CD14-positive monocyte (primary cell): ENCODE data around the gene ZNF710. TPM values are rescaled to one million over a fixed set of nuclear protein-coding genes. Genes with fewer than 3 reads are reported as not detected.

Experiments
- DNase-seq, 3 donors: peaks; one replicate each; pipeline ENCODE4 v3.0.0-alpha.2; 2011 to 2022
- H2AFZ ChIP-seq: 2 replicates; pipeline ENCODE4 v1.6.0; 2012; ENCODE audit warnings: mild to moderate bottlenecking, low read depth, low read length, inconsistent platforms; ENCODE audit not compliant: insufficient read depth, poor library complexity, severe bottlenecking
- H3K27ac ChIP-seq, 2 donors: 1 replicate in 1 of 2; 2 replicates in 1 of 2; pipeline ENCODE4 v1.5.1; 2012 to 2013; ENCODE audit warnings: low read length in 2 of 2, control low read depth in 1 of 2, inconsistent platforms in 1 of 2, low read depth in 1 of 2, mild to moderate bottlenecking in 1 of 2
- H3K27me3 ChIP-seq, 2 donors: one replicate each; pipeline versions ENCODE4 v1.6.0 to v1.6.1; 2011 to 2013; ENCODE audit warnings: low read length in 2 of 2; ENCODE audit not compliant: control insufficient read depth in 2 of 2, insufficient read depth in 2 of 2
- H3K36me3 ChIP-seq, 2 donors: replicated peaks in 1 of 2; 1 replicate in 1 of 2; 2 replicates in 1 of 2; pipeline versions ENCODE4 v1.5.1 to v1.6.1; 2012 to 2013; ENCODE audit warnings: low read length in 2 of 2, control low read depth in 1 of 2, inconsistent platforms in 1 of 2, mild to moderate bottlenecking in 1 of 2; ENCODE audit not compliant: insufficient read depth in 2 of 2, control insufficient read depth in 1 of 2
- H3K4me1 ChIP-seq, 2 donors: 1 replicate in 1 of 2; 2 replicates in 1 of 2; pipeline versions ENCODE4 v1.5.1 to v1.6.1; 2012 to 2013; ENCODE audit warnings: low read length in 2 of 2, control low read depth in 1 of 2, inconsistent platforms in 1 of 2, mild to moderate bottlenecking in 1 of 2, moderate library complexity in 1 of 2; ENCODE audit not compliant: insufficient read depth in 2 of 2, control insufficient read depth in 1 of 2
- H3K4me2 ChIP-seq: replicated peaks from 2 replicates; pipeline ENCODE3; 2012; ENCODE audit warnings: low read length, moderate library complexity, mild to moderate bottlenecking; ENCODE audit not compliant: poor library complexity, severe bottlenecking; ENCODE audit errors: extremely low read depth
- H3K4me3 ChIP-seq, 3 experiments: fragments of 200-600 bp in 1 of 3; sonication (generic) in 1 of 3; replicated peaks in 1 of 3; 1 replicate in 2 of 3; 2 replicates in 1 of 3; pipeline ENCODE4 v1.5.1; 2011 to 2013; ENCODE audit warnings: low read length in 3 of 3, mild to moderate bottlenecking in 3 of 3, control low read depth in 2 of 3, low read depth in 2 of 3, inconsistent platforms in 1 of 3, moderate library complexity in 1 of 3
- H3K79me2 ChIP-seq: 2 replicates; pipeline ENCODE4 v1.6.0; 2012; ENCODE audit warnings: mild to moderate bottlenecking, control low read depth, inconsistent platforms, low read length, moderate library complexity; ENCODE audit not compliant: insufficient read depth
- H3K9ac ChIP-seq: 2 replicates; pipeline ENCODE4 v1.6.0; 2017; ENCODE audit warnings: low read length, mild to moderate bottlenecking; ENCODE audit not compliant: insufficient read depth, poor library complexity, severe bottlenecking
- H3K9me3 ChIP-seq, 2 donors: replicated peaks in 1 of 2; 1 replicate in 1 of 2; 2 replicates in 1 of 2; pipeline versions ENCODE4 v1.5.1 to v1.6.1; 2012 to 2013; ENCODE audit warnings: low read length in 2 of 2, control low read depth in 1 of 2; ENCODE audit not compliant: control insufficient read depth in 1 of 2, insufficient read depth in 1 of 2
- H4K20me1 ChIP-seq: 2 replicates; pipeline ENCODE4 v1.6.0; 2012; ENCODE audit warnings: mild to moderate bottlenecking, low read length, control low read depth, moderate library complexity; ENCODE audit not compliant: insufficient read depth
- H3K27ac Mint-ChIP-seq, 7 donors: one replicate each; pipeline ENCODE4 v1.8.0; 2020; ENCODE audit warnings: mild to moderate bottlenecking in 7 of 7, mixed read lengths in 7 of 7, moderate library complexity in 6 of 7, inconsistent platforms in 2 of 7
- H3K27me3 Mint-ChIP-seq, 3 donors: one replicate each; pipeline ENCODE4 v1.8.0; 2021 to 2022; ENCODE audit warnings: low read depth in 3 of 3, mild to moderate bottlenecking in 3 of 3, mixed read lengths in 3 of 3, moderate library complexity in 3 of 3, inconsistent platforms in 1 of 3
- H3K36me3 Mint-ChIP-seq, 2 donors: one replicate each; pipeline ENCODE4 v1.8.0; 2020; ENCODE audit warnings: mixed read lengths in 2 of 2, inconsistent platforms in 1 of 2, mild to moderate bottlenecking in 1 of 2
- H3K4me1 Mint-ChIP-seq: one replicate; pipeline ENCODE4 v1.8.0; 2020; ENCODE audit warnings: mild to moderate bottlenecking, mixed read lengths
- H3K4me3 Mint-ChIP-seq, 2 donors: one replicate each; pipeline ENCODE4 v1.8.0; 2020; ENCODE audit warnings: mild to moderate bottlenecking in 2 of 2, mixed read lengths in 2 of 2, moderate library complexity in 1 of 2
- H3K9me3 Mint-ChIP-seq, 7 donors: one replicate each; pipeline ENCODE4 v1.8.0; 2020 to 2022; ENCODE audit warnings: mixed read lengths in 7 of 7, mild to moderate bottlenecking in 6 of 7, moderate library complexity in 6 of 7, inconsistent platforms in 2 of 7
- WGBS: methylation state at CpG from one replicate; pipeline ENCODE4 v1.1.5; 2013; ENCODE audit warnings: missing lambda C conversion rate; ENCODE audit not compliant: insufficient coverage; 5-methylcytosine and 5-hydroxymethylcytosine counted together
- intact Hi-C, 2 donors: fragments of 100-400 bp; cut with micrococcal nuclease; formaldehyde crosslinking; loops; one replicate each; pipeline versions ENCODE4 v1.15.0 to v1.15.1; 2023
- polyA plus RNA-seq, 3 donors: library from polyadenylated mRNA; depleted of rRNA in 1 of 3; unstranded in 2 of 3; stranded (reverse) in 1 of 3; fragments of 300-500 nt in 2 of 3; fragments of >200 nt in 1 of 3; fragmentation: Illumina TruSeq in 2 of 3; gene quantifications; 1 replicate in 2 of 3; 2 replicates in 1 of 3; pipeline ENCODE4 v1.2.3, GENCODE V29; 2012 to 2021
- TF ChIP-seq, protein P1 (sequence below): fragments of 200-600 bp; IDR thresholded peaks from one replicate; pipeline ENCODE4 v1.8.0; 2022; ENCODE audit warnings: antibody characterized with exemption, mild to moderate bottlenecking

The ZNF710 gene
- polyA plus RNA-seq, 3 donors, result 3.4 to 45.6 (median 4.8) TPM

DNA sequence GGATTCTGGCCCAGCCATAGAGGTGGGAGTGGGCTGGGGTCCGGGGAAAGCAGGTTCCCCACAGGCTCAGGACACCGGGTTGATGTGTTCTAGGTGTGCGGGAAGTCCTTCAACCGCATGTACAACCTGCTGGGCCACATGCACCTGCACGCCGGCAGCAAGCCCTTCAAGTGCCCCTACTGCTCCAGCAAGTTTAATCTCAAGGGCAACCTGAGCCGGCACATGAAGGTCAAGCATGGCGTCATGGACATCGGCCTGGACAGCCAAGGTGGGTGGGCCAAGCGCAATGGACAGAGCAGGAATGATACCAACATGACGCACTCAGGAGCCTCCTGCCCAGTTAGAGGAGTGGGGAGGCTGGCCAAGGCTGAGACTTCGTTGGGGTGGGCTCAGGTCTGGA is 72.9 kb downstream of the ZNF710 start:
- no peaks in the 10 kb centered on the region for H3K27me3 ChIP-seq
- H3K27ac ChIP-seq, result peak overlapping the region in 1 of 2 donors; percentile 58
- H3K36me3 ChIP-seq, result peaks cover 63 to 83% of the 10 kb centered on the region in 2 donors
- H4K20me1 ChIP-seq, result peaks cover 7% of the 10 kb centered on the region
- H3K4me3 ChIP-seq, result no peak overlapping the region
- no peaks in the 10 kb centered on the region for H3K9me3 Mint-ChIP-seq
- H3K4me3 Mint-ChIP-seq, result no peak overlapping the region
- H3K79me2 ChIP-seq, result peaks cover 47% of the 10 kb centered on the region
- H3K9ac ChIP-seq, result no peak overlapping the region
- H3K27me3 Mint-ChIP-seq, result peaks cover 0 to 2% (median 0%) of the 10 kb centered on the region in 3 donors
- peak overlapping the region in 2 of 7 donors; percentile 74 to 82 for H3K27ac Mint-ChIP-seq
- WGBS, result 98% methylated on average over 11 of the region's 12 CpGs
- H3K4me1 Mint-ChIP-seq, result peaks cover 23% of the 10 kb centered on the region
- H2AFZ ChIP-seq, result no peak overlapping the region
- DNase-seq, result no peak
- peaks cover 23 to 24% of the 10 kb centered on the region in 2 donors for H3K4me1 ChIP-seq
- H3K36me3 Mint-ChIP-seq, result peaks cover 67 to 84% of the 10 kb centered on the region in 2 donors
- TF ChIP-seq, protein P1, sequence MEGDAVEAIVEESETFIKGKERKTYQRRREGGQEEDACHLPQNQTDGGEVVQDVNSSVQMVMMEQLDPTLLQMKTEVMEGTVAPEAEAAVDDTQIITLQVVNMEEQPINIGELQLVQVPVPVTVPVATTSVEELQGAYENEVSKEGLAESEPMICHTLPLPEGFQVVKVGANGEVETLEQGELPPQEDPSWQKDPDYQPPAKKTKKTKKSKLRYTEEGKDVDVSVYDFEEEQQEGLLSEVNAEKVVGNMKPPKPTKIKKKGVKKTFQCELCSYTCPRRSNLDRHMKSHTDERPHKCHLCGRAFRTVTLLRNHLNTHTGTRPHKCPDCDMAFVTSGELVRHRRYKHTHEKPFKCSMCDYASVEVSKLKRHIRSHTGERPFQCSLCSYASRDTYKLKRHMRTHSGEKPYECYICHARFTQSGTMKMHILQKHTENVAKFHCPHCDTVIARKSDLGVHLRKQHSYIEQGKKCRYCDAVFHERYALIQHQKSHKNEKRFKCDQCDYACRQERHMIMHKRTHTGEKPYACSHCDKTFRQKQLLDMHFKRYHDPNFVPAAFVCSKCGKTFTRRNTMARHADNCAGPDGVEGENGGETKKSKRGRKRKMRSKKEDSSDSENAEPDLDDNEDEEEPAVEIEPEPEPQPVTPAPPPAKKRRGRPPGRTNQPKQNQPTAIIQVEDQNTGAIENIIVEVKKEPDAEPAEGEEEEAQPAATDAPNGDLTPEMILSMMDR, result no peak
- intact Hi-C loops, result loop anchor here (5.0 kb wide), 5 partner anchors 37 to 322 kb away; partner anchors contain the start of genes ANPEP (in 1 of the 2) and MESP1 (in 1 of the 2)
- H3K4me2 ChIP-seq, result no peak overlapping the region
- no peaks in the 10 kb centered on the region for H3K9me3 ChIP-seq

DNA sequence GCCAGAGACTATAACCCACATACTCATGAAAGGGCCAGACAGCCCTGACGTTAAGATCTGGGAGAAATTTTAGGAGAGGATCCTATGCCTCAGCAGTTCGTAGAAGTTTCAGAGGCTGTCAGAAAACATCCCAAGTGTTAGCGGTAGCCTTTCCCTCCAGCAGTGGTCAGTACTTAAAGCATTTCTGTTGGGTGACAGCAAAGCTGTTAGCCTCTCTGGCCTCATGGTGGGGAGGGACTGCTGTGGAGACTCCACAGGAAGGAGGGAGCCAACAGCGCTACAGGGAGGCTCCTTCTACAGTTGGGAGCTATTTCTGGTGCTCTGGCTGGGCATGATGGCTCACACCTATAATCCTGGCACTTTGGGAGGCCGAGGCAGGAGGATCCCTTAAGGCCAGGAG is 73.8 kb downstream of the ZNF710 start:
- Histone ChIP-seq H3K4me3 (no peak overlapping the region), H3K27me3 (no peaks in the 10 kb centered on the region), H3K9me3 (no peaks in the 10 kb centered on the region), H3K4me1 (peaks cover 14 to 15% of the 10 kb centered on the region in 2 donors), H3K36me3 (peaks cover 72 to 83% of the 10 kb centered on the region in 2 donors), H4K20me1 (peaks cover 12% of the 10 kb centered on the region), H3K79me2 (peaks cover 39% of the 10 kb centered on the region), H3K9ac (no peak overlapping the region), H2AFZ (no peak overlapping the region), H3K4me2 (no peak overlapping the region), H3K27ac (peak overlapping the region in 1 of 2 donors; percentile 58)
- H3K9me3 Mint-ChIP-seq, result no peaks in the 10 kb centered on the region
- intact Hi-C loops, result loop anchor here (5.0 kb wide), 5 partner anchors 38 to 323 kb away; partner anchors contain the start of genes ANPEP (in 1 of the 2) and MESP1 (in 1 of the 2)
- peak overlapping the region in 2 of 7 donors; percentile 48 to 58 for H3K27ac Mint-ChIP-seq
- H3K4me1 Mint-ChIP-seq, result peaks cover 15% of the 10 kb centered on the region
- WGBS, result 100% methylated on average over 2 of the region's 5 CpGs
- H3K36me3 Mint-ChIP-seq, result peaks cover 65 to 84% of the 10 kb centered on the region in 2 donors
- TF ChIP-seq, protein P1, result no peak
- H3K4me3 Mint-ChIP-seq, result no peak overlapping the region
- peaks cover 0 to 2% (median 0%) of the 10 kb centered on the region in 3 donors for H3K27me3 Mint-ChIP-seq
- no peak for DNase-seq
